ENCODE results near the gene ELP5. TPM values are rescaled to one million over a fixed set of nuclear protein-coding genes. Genes with fewer than 3 reads are reported as not detected.

ELP5 gene
- total and polyA plus RNA-seq, 2 donors (not counting 3 experiments of a cell fraction or from before 2014, with no cell fraction given): 44.4 to 54.7 TPM

GRCh38 chr17:7289256-7290032, 37.4 kb downstream of the ELP5 start:
- ChIA-PET CTCF (interaction anchor here (0.8 to 10.2 kb wide), 2 partner anchors 8 to 9 kb away, joined by 3 to 170 read pairs; no protein-coding TSS in a partner anchor), POLR2A (no interaction called here)
- no peaks in the 10 kb centered on the region for H3K36me3 ChIP-seq (ENCODE audit: control insufficient read depth in 2 of 2, extremely low read depth in 1 of 2, insufficient read depth in 2 of 2, low read length in 2 of 2)
- intact Hi-C loops (cut with micrococcal nuclease): no loop called here
- H3K27me3 ChIP-seq (ENCODE audit: control insufficient read depth in 2 of 2, insufficient read depth in 2 of 2, low read length in 2 of 2): peaks cover 20 to 40% of the 10 kb centered on the region in 2 experiments
- dilution Hi-C loops (cut with MboI; ENCODE audit: extremely low pct_ligation_motif_present, low sequenced_read_pairs): no loop called here
- no peak for DNase-seq (ENCODE audit: low read depth, low spot score)
- no peak overlapping the region for H2AFZ ChIP-seq (ENCODE audit: low read depth, low read length)
- no peaks in the 10 kb centered on the region for H4K20me1 ChIP-seq (replicated peaks; ENCODE audit: control insufficient read depth, extremely low read depth, insufficient read depth, low read length)
- no peak overlapping the region for H3K4me2 ChIP-seq (ENCODE audit: insufficient read depth, low read length)
- BruUV-seq (replicated peaks): no TSS peak
- H3K9me1 ChIP-seq (replicated peaks; ENCODE audit: control insufficient read depth, extremely low read depth, insufficient read depth, low read length): no peaks in the 10 kb centered on the region
- FAIRE-seq: no peak
- no peak overlapping the region for H3K9ac ChIP-seq (replicated peaks; ENCODE audit: extremely low read depth, insufficient read depth, low read length)
- H3K27ac ChIP-seq (ENCODE audit: insufficient read depth, low read depth, low read length): no peak overlapping the region
- TF ChIP-seq EZH2 (IDR thresholded peaks at IDR 0.05; ENCODE audit: borderline replicate concordance, low read depth, low read length, severe bottlenecking) (no peak), GATA2 (IDR thresholded peaks at IDR 0.05; ENCODE audit: insufficient read depth, insufficient read length, low read depth, low read length) (no peak), MYC (IDR thresholded peaks at IDR 0.05; ENCODE audit: low read depth, low read length) (no peak), CTCF (IDR thresholded peaks at IDR 0.05; ENCODE audit: extremely low read depth in 1 of 2, insufficient read depth in 1 of 2, low read depth in 1 of 2, low read length in 2 of 2) (no peak), JUN (IDR thresholded peaks at IDR 0.05; ENCODE audit: borderline replicate concordance, insufficient read depth, insufficient read length, low read depth) (no peak), MAX (IDR thresholded peaks at IDR 0.05; ENCODE audit: insufficient read depth, insufficient read length) (no peak), FOS (IDR thresholded peaks at IDR 0.05; ENCODE audit: borderline replicate concordance, insufficient read depth, low read length) (no peak), POLR2AphosphoS5 (IDR thresholded peaks at IDR 0.05; ENCODE audit: insufficient read depth, low read depth, low read length) (no peak), POLR2A (IDR thresholded peaks at IDR 0.05; ENCODE audit: low read depth, low read length) (no peak)
- H3K4me3 ChIP-seq (replicated peaks in 1 of 3; ENCODE audit: insufficient read depth in 1 of 3, low read depth in 1 of 3, low read length in 3 of 3): no peak overlapping the region
- H3K4me1 ChIP-seq (ENCODE audit: control insufficient read depth, extremely low read depth, insufficient read depth, low read length): no peaks in the 10 kb centered on the region
- H3K9me3 ChIP-seq (replicated peaks; ENCODE audit: control insufficient read depth, insufficient read depth, low read length): no peaks in the 10 kb centered on the region
- no peaks in the 10 kb centered on the region for H3K79me2 ChIP-seq (ENCODE audit: control insufficient read depth, insufficient read depth, low read length)
